COLO829 (cell line): Measurements from ENCODE around the gene ZP3.
"Not testable (repeated sequence)": the region's sequence is repeated elsewhere in the genome, so short reads cannot be mapped to it uniquely, and the experiment has no call there.

Experiments used
- DNase-seq: peaks from one replicate; pipeline ENCODE4 v3.0.0; 2012; ENCODE audit warnings: low spot score

ZP3 gene

DNA sequence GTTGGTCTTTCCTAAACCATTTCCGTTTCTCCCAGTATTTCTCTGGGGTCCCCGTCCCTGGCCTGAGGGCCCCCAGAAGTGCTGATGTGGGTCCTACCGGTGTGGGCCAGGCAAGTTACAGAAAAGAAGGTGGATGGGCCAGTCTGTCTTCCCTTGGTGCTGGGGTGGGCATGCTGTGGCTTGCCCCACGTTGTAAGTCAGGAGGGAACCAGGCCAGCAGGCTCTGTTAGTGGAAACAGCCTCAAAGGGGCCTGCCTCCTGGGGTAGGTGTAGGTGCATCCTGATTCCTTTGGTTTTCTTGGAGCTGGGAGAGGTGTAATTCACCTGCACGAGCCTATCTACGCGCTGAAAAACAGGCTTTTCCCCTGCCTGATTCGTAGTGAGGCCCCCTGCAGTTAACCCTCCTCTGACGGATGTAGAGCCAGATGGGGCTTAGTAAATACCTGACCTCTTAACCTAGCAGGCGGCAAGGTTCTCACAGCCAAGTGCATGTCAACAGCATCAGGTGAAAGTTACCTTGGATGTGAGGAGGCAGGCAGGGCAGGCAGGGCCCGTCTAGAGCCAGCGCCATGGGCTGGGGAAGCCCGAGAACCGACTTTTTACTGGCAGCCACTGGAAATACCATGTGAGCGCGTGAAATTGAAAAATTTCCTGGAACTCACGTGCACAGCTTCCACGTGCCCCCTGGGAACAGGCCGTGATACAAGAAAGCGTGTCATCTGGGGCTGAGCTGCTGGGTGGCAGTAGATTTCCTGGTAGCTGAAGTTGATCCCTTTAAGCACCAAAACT, 61.3 kb downstream of the ZP3 start:
- not testable (repeated sequence) for DNase-seq

DNA sequence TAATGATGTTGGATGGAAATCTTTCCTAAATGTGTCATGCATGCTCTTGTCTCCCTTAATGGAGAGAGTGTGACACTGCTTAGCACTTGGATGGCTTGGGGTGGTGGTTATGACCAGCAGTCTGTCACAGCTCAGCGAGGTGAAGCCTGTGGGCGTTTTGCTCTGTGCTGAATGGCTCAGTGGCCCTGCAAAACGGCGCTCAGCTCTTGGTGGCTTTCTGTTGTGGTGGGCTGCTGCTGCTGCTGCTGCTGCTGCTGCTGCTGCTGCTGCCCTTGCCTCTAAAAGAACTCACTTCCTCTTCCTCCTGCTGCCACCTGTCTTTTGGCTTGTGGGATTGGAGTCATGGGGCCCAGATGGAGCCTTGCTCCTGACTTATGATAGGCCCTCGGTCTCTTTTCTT, 61.9 kb downstream of the ZP3 start:
- not testable (repeated sequence) for DNase-seq

GRCh38 chr7:76487969-76488368, 63.2 kb downstream of the ZP3 start:
- not testable (repeated sequence) for DNase-seq
